ENCODE data around the gene AGAP1. TPM values are rescaled to one million over a fixed set of nuclear protein-coding genes. Genes with fewer than 3 reads are reported as not detected.
A peak's percentile ranks its signal among the peaks of the same experiment; 100 is the strongest.

The AGAP1 gene
- polyA plus RNA-seq, 2 of the 4 experiments (the other 2 are of a cell fraction) = 20.2 to 21.9 TPM

DNA sequence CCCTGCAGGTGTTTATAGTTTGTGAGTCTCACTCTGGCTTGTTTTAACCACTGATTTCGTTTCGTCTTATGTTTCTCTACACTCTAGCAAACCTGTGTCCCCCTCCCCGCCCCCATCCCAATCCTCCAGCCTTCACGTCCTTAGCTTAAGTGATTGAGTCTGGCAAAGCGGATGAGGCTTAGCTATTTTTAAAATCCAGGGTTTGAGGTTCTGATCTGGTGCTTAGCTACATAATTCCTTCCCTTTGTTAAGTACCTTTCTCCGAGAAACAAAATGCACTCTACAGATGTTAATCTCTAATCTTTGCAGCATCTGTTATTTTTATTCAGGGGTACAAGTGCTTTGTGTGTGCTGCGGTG, 7.8 kb downstream of the AGAP1 start (continued):
- TF ChIP-seq, protein P1, sequence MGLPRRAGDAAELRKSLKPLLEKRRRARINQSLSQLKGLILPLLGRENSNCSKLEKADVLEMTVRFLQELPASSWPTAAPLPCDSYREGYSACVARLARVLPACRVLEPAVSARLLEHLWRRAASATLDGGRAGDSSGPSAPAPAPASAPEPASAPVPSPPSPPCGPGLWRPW (IDR thresholded peaks at IDR 0.05) = no peak
- TF ChIP-seq, protein P2, sequence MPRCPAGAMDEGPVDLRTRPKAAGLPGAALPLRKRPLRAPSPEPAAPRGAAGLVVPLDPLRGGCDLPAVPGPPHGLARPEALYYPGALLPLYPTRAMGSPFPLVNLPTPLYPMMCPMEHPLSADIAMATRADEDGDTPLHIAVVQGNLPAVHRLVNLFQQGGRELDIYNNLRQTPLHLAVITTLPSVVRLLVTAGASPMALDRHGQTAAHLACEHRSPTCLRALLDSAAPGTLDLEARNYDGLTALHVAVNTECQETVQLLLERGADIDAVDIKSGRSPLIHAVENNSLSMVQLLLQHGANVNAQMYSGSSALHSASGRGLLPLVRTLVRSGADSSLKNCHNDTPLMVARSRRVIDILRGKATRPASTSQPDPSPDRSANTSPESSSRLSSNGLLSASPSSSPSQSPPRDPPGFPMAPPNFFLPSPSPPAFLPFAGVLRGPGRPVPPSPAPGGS (IDR thresholded peaks at IDR 0.05) = no peak
- TF ChIP-seq, protein P3, sequence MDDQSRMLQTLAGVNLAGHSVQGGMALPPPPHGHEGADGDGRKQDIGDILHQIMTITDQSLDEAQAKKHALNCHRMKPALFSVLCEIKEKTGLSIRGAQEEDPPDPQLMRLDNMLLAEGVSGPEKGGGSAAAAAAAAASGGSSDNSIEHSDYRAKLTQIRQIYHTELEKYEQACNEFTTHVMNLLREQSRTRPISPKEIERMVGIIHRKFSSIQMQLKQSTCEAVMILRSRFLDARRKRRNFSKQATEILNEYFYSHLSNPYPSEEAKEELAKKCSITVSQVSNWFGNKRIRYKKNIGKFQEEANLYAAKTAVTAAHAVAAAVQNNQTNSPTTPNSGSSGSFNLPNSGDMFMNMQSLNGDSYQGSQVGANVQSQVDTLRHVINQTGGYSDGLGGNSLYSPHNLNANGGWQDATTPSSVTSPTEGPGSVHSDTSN (IDR thresholded peaks at IDR 0.05) = no peak
- no peak for TF ChIP-seq SMC3 (IDR thresholded peaks at IDR 0.05)

DNA sequence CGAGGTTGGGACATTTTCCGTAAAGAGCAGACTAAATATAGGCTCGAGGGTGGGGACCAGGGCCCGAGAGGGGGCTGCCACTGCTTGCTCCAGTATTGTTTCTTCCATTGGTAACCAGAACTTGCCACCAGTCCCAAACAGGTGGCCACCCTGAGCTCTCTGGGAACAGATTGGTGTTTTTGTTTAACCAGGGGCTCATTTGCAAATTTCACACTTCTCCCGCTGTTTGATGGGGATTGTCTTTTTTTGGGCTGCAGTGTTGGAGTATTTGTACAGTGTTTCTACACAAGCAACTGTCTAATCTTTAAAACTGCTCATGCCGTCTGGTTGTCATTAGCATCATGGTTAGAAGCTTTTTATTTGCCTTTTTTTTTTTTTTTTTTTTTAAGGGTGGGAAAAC, 8.5 kb downstream of the AGAP1 start:
- H3K4me2 ChIP-seq = peak overlapping the region; percentile 92; the same call in 1 of the 3 replicates
- no peaks in the 10 kb centered on the region for H3K9me3 ChIP-seq
- POLR2A ChIA-PET = no interaction called here
- H3K4me3 ChIP-seq = no peak overlapping the region
- FAIRE-seq (no peak), ATAC-seq (no peak), DNase-seq (ENCODE audit: low read depth in 1 of 2, low spot score in 1 of 2) (no peak)
- CTCF ChIA-PET = interaction anchor here (0.8 to 2.9 kb wide), 9 partner anchors 9 to 366 kb away, joined by 3 to 8 read pairs (median 5); no protein-coding TSS in a partner anchor
- peak overlapping the region in 1 of 2 experiments; percentile 77; a peak in 3 of 6 replicates for H3K27ac ChIP-seq
- no peak for TF ChIP-seq KDM5A (IDR thresholded peaks at IDR 0.05)
- TF ChIP-seq HEYL (CRISPR knock-in tag; IDR thresholded peaks at IDR 0.05) = no peak
- no peak for TF ChIP-seq HOXA7 (CRISPR knock-in tag; IDR thresholded peaks at IDR 0.05)
- TF ChIP-seq PHF8 (IDR thresholded peaks at IDR 0.05; ENCODE audit: borderline replicate concordance, low read depth) = no peak
- 85% methylated on average over 6 of the region's 6 CpGs for WGBS (ENCODE audit: missing lambda C conversion rate)
- H3K4me1 ChIP-seq = peaks cover 73% of the 10 kb centered on the region

DNA sequence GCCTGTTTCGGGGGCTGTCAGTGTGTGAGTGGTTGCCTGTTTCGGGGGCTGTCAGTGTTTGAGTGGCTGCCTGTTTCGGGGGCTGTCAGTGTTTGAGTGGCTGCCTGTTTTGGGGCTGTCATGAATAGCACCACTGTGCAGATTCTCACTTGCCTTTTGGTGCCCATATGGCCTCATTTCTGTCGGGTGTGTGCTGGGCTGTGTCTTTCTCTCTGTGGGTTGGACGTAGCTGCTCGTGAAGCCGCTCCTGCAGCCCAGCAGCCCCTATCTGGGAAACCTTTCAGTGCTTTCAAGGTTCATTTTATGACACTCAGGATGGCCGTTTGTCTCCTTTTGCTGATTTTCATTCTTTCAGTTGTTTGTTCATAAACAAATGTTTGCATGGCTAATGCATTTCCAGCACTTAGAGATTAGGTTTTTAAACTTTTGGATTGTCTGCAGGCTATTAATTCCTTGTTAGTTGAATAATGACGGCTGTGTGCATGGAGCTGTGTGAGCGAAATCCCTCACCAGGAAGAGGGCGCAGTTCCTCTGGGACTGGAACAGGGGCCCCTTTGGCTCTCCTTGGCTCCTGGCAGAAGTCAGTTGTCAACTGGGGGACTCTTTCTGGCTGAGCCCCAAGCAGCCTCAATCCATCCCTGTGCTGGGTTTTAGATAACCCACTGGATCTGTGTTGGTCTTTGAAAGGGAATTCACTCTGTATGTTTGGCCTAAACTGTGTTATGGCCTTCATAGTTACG, 10.8 kb downstream of the AGAP1 start:
- H3K4me3 ChIP-seq = no peak overlapping the region
- H3K9me3 ChIP-seq = no peaks in the 10 kb centered on the region
- H3K4me1 ChIP-seq = peaks cover 65% of the 10 kb centered on the region
- FAIRE-seq (no peak), DNase-seq (ENCODE audit: low read depth in 1 of 2, low spot score in 1 of 2) (no peak), ATAC-seq (peak in 1 of 2 experiments; percentile 13; a peak in 1 of 6 replicates)
- peak overlapping the region; percentile 66 for H3K4me2 ChIP-seq
- peak overlapping the region; percentile 14 to 71; a peak in 3 of 6 replicates for H3K27ac ChIP-seq
- WGBS (ENCODE audit: missing lambda C conversion rate) = 76% methylated on average over 12 of the region's 12 CpGs
- ChIA-PET POLR2A (no interaction called here), CTCF (no interaction called here)
- TF ChIP-seq, protein P4, sequence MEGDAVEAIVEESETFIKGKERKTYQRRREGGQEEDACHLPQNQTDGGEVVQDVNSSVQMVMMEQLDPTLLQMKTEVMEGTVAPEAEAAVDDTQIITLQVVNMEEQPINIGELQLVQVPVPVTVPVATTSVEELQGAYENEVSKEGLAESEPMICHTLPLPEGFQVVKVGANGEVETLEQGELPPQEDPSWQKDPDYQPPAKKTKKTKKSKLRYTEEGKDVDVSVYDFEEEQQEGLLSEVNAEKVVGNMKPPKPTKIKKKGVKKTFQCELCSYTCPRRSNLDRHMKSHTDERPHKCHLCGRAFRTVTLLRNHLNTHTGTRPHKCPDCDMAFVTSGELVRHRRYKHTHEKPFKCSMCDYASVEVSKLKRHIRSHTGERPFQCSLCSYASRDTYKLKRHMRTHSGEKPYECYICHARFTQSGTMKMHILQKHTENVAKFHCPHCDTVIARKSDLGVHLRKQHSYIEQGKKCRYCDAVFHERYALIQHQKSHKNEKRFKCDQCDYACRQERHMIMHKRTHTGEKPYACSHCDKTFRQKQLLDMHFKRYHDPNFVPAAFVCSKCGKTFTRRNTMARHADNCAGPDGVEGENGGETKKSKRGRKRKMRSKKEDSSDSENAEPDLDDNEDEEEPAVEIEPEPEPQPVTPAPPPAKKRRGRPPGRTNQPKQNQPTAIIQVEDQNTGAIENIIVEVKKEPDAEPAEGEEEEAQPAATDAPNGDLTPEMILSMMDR (IDR thresholded peaks at IDR 0.05) = no peak
- TF ChIP-seq ZNF302 (CRISPR knock-in tag; IDR thresholded peaks at IDR 0.05) (no peak), PHF8 (IDR thresholded peaks at IDR 0.05; ENCODE audit: borderline replicate concordance, low read depth) (no peak), EHF (CRISPR knock-in tag; IDR thresholded peaks at IDR 0.05) (no peak), NPAS2 (CRISPR knock-in tag; IDR thresholded peaks at IDR 0.05; ENCODE audit: borderline replicate concordance) (no peak), HEYL (CRISPR knock-in tag; IDR thresholded peaks at IDR 0.05) (no peak), MYC (IDR thresholded peaks at IDR 0.05; ENCODE audit: borderline replicate concordance, low read length) (no peak), CBX8 (IDR thresholded peaks at IDR 0.05) (no peak), SREBF2 (IDR thresholded peaks at IDR 0.05) (no peak), POLR2A (IDR thresholded peaks at IDR 0.05; ENCODE audit: low read length) (no peak), HDAC2 (IDR thresholded peaks at IDR 0.05) (no peak), CHD2 (IDR thresholded peaks at IDR 0.05; ENCODE audit: low read length, partially characterized antibody) (no peak), ZSCAN20 (CRISPR knock-in tag; IDR thresholded peaks at IDR 0.05) (no peak)
- TF ChIP-seq, protein P5, sequence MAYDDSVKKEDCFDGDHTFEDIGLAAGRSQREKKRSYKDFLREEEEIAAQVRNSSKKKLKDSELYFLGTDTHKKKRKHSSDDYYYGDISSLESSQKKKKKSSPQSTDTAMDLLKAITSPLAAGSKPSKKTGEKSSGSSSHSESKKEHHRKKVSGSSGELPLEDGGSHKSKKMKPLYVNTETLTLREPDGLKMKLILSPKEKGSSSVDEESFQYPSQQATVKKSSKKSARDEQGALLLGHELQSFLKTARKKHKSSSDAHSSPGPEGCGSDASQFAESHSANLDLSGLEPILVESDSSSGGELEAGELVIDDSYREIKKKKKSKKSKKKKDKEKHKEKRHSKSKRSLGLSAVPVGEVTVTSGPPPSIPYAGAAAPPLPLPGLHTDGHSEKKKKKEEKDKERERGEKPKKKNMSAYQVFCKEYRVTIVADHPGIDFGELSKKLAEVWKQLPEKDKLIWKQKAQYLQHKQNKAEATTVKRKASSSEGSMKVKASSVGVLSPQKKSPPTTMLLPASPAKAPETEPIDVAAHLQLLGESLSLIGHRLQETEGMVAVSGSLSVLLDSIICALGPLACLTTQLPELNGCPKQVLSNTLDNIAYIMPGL (CRISPR knock-in tag; IDR thresholded peaks at IDR 0.05; ENCODE audit: borderline replicate concordance) = no peak
- TF ChIP-seq, protein P6, sequence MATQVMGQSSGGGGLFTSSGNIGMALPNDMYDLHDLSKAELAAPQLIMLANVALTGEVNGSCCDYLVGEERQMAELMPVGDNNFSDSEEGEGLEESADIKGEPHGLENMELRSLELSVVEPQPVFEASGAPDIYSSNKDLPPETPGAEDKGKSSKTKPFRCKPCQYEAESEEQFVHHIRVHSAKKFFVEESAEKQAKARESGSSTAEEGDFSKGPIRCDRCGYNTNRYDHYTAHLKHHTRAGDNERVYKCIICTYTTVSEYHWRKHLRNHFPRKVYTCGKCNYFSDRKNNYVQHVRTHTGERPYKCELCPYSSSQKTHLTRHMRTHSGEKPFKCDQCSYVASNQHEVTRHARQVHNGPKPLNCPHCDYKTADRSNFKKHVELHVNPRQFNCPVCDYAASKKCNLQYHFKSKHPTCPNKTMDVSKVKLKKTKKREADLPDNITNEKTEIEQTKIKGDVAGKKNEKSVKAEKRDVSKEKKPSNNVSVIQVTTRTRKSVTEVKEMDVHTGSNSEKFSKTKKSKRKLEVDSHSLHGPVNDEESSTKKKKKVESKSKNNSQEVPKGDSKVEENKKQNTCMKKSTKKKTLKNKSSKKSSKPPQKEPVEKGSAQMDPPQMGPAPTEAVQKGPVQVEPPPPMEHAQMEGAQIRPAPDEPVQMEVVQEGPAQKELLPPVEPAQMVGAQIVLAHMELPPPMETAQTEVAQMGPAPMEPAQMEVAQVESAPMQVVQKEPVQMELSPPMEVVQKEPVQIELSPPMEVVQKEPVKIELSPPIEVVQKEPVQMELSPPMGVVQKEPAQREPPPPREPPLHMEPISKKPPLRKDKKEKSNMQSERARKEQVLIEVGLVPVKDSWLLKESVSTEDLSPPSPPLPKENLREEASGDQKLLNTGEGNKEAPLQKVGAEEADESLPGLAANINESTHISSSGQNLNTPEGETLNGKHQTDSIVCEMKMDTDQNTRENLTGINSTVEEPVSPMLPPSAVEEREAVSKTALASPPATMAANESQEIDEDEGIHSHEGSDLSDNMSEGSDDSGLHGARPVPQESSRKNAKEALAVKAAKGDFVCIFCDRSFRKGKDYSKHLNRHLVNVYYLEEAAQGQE (IDR thresholded peaks at IDR 0.05) = no peak
- TF ChIP-seq, protein P2 (IDR thresholded peaks at IDR 0.05) = no peak

Data from A549 (cell line).